ENCODE measurements around the gene BARX2. TPM values are rescaled to one million over a fixed set of nuclear protein-coding genes. Genes with fewer than 3 reads are reported as not detected.

The BARX2 gene
- total and polyA plus RNA-seq, 4 experiments from 2014 or later = not detected

- Mint-ChIP-seq H3K36me3 (no peaks in the 10 kb centered on the region), H3K4me3 (no peak overlapping the region), H3K9me3 (peaks cover 0 to 12% (median 7%) of the 10 kb centered on the region in 8 donors), H3K27me3 (peaks cover 2% of the 10 kb centered on the region in 2 donors), H3K4me1 (no peaks in the 10 kb centered on the region), H3K27ac (no peak overlapping the region)
- POLR2A ChIA-PET (ENCODE audit: partially characterized antibody) = no interaction called here
- H3K9me3 ChIP-seq (ENCODE audit: control insufficient read depth in 1 of 2, low read length in 2 of 2) = no peaks in the 10 kb centered on the region
- no peaks in the 10 kb centered on the region for H3K4me1 ChIP-seq (ENCODE audit: insufficient read depth, low read length)
- intact Hi-C loops (cut with micrococcal nuclease) = no loop called here
- CTCF ChIA-PET (ENCODE audit: partially characterized antibody) = no interaction called here
- no peak overlapping the region for H3K4me3 ChIP-seq (ENCODE audit: low read length in 2 of 2)
- no peak overlapping the region for H3K27ac ChIP-seq (ENCODE audit: low read depth, low read length)
- H3K36me3 ChIP-seq (ENCODE audit: insufficient read depth, low read length) = no peaks in the 10 kb centered on the region
- DNase-seq = no peak
- no peaks in the 10 kb centered on the region for H3K27me3 ChIP-seq (ENCODE audit: insufficient read depth, low read length)
These were observed 51.1 kb downstream of the BARX2 start for GRCh38 chr11:129426776-129427175.

- no peaks in the 10 kb centered on the region for H3K36me3 Mint-ChIP-seq
- peaks cover 2% of the 10 kb centered on the region in 2 donors for H3K27me3 Mint-ChIP-seq
- intact Hi-C loops (cut with micrococcal nuclease) = no loop called here
- H3K9me3 Mint-ChIP-seq = peaks cover 0 to 12% (median 7%) of the 10 kb centered on the region in 8 donors
- POLR2A ChIA-PET (ENCODE audit: partially characterized antibody) = no interaction called here
- no peak overlapping the region for H3K4me3 ChIP-seq (ENCODE audit: low read length in 2 of 2)
- H3K4me1 Mint-ChIP-seq = no peaks in the 10 kb centered on the region
- CTCF ChIA-PET (ENCODE audit: partially characterized antibody) = interaction anchor here (1.1 kb wide), 1 partner anchor 8 kb away, joined by 3 read pairs; no protein-coding TSS in a partner anchor
- no peak overlapping the region for H3K27ac ChIP-seq (ENCODE audit: low read depth, low read length)
- H3K4me1 ChIP-seq (ENCODE audit: insufficient read depth, low read length) = no peaks in the 10 kb centered on the region
- no peaks in the 10 kb centered on the region for H3K27me3 ChIP-seq (ENCODE audit: insufficient read depth, low read length)
- H3K27ac Mint-ChIP-seq = no peak overlapping the region
- DNase-seq = no peak
- H3K36me3 ChIP-seq (ENCODE audit: insufficient read depth, low read length) = no peaks in the 10 kb centered on the region
- no peaks in the 10 kb centered on the region for H3K9me3 ChIP-seq (ENCODE audit: control insufficient read depth in 1 of 2, low read length in 2 of 2)
- no peak overlapping the region for H3K4me3 Mint-ChIP-seq
These were observed 51.7 kb downstream of the BARX2 start for GRCh38 chr11:129427376-129427775.

GRCh38 chr11:129427816-129428406 lies 52.3 kb downstream of the BARX2 start:
- POLR2A ChIA-PET (ENCODE audit: partially characterized antibody) = no interaction called here

GRCh38 chr11:129428557-129428956 lies 52.9 kb downstream of the BARX2 start:
- H3K4me3 ChIP-seq (ENCODE audit: low read length in 2 of 2) = no peak overlapping the region
- Mint-ChIP-seq H3K4me3 (no peak overlapping the region), H3K27me3 (peaks cover 6 to 10% of the 10 kb centered on the region in 2 donors), H3K27ac (no peak overlapping the region), H3K36me3 (no peaks in the 10 kb centered on the region), H3K4me1 (no peaks in the 10 kb centered on the region), H3K9me3 (peaks cover 0 to 21% (median 7%) of the 10 kb centered on the region in 8 donors)
- intact Hi-C loops (cut with micrococcal nuclease) = no loop called here
- no peaks in the 10 kb centered on the region for H3K36me3 ChIP-seq (ENCODE audit: insufficient read depth, low read length)
- CTCF ChIA-PET (ENCODE audit: partially characterized antibody) = no interaction called here
- H3K27ac ChIP-seq (ENCODE audit: low read depth, low read length) = no peak overlapping the region
- H3K9me3 ChIP-seq (ENCODE audit: control insufficient read depth in 1 of 2, low read length in 2 of 2) = no peaks in the 10 kb centered on the region
- no peaks in the 10 kb centered on the region for H3K27me3 ChIP-seq (ENCODE audit: insufficient read depth, low read length)
- no peak for DNase-seq
- no peaks in the 10 kb centered on the region for H3K4me1 ChIP-seq (ENCODE audit: insufficient read depth, low read length)
- POLR2A ChIA-PET (ENCODE audit: partially characterized antibody) = no interaction called here

More at GRCh38 chr11:129427816-129428406, 52.3 kb downstream of the BARX2 start:
- intact Hi-C loops (cut with micrococcal nuclease) = no loop called here
- no peak overlapping the region for H3K4me3 ChIP-seq (ENCODE audit: low read length in 2 of 2)
- Mint-ChIP-seq H3K4me1 (no peaks in the 10 kb centered on the region), H3K27me3 (peaks cover 4% of the 10 kb centered on the region in 2 donors), H3K9me3 (peaks cover 0 to 16% (median 7%) of the 10 kb centered on the region in 8 donors), H3K27ac (no peak overlapping the region), H3K4me3 (no peak overlapping the region), H3K36me3 (no peaks in the 10 kb centered on the region)
- no peak for DNase-seq
- no peaks in the 10 kb centered on the region for H3K9me3 ChIP-seq (ENCODE audit: control insufficient read depth in 1 of 2, low read length in 2 of 2)
- H3K27me3 ChIP-seq (ENCODE audit: insufficient read depth, low read length) = no peaks in the 10 kb centered on the region
- H3K36me3 ChIP-seq (ENCODE audit: insufficient read depth, low read length) = no peaks in the 10 kb centered on the region
- no peak overlapping the region for H3K27ac ChIP-seq (ENCODE audit: low read depth, low read length)
- no peaks in the 10 kb centered on the region for H3K4me1 ChIP-seq (ENCODE audit: insufficient read depth, low read length)
- CTCF ChIA-PET (ENCODE audit: partially characterized antibody) = interaction anchor here (1.1 kb wide), 1 partner anchor 7 kb away, joined by 3 read pairs; no protein-coding TSS in a partner anchor

GRCh38 chr11:129434641-129435498 lies 59.2 kb downstream of the BARX2 start:
- CTCF ChIA-PET (ENCODE audit: partially characterized antibody) = interaction anchor here (1.3 kb wide), 1 partner anchor 7 kb away, joined by 3 read pairs; no protein-coding TSS in a partner anchor
- no peaks in the 10 kb centered on the region for H3K27me3 ChIP-seq (ENCODE audit: insufficient read depth, low read length)

GRCh38 chr11:129435499-129436245 lies 60.0 kb downstream of the BARX2 start:
- no peaks in the 10 kb centered on the region for H3K36me3 ChIP-seq (ENCODE audit: insufficient read depth, low read length)
- no peak for DNase-seq
- H3K27ac ChIP-seq (ENCODE audit: low read depth, low read length) = no peak overlapping the region
- H3K9me3 ChIP-seq (ENCODE audit: control insufficient read depth in 1 of 2, low read length in 2 of 2) = no peaks in the 10 kb centered on the region
- Mint-ChIP-seq H3K27me3 (peaks cover 11 to 17% of the 10 kb centered on the region in 2 donors), H3K4me1 (no peaks in the 10 kb centered on the region), H3K36me3 (no peaks in the 10 kb centered on the region), H3K4me3 (no peak overlapping the region), H3K27ac (no peak overlapping the region), H3K9me3 (peaks cover 0 to 19% (median 8%) of the 10 kb centered on the region in 8 donors)
- H3K4me3 ChIP-seq (ENCODE audit: low read length in 2 of 2) = no peak overlapping the region
- H3K4me1 ChIP-seq (ENCODE audit: insufficient read depth, low read length) = no peaks in the 10 kb centered on the region
- intact Hi-C loops (cut with micrococcal nuclease) = no loop called here
- H3K27me3 ChIP-seq (ENCODE audit: insufficient read depth, low read length) = no peaks in the 10 kb centered on the region
- ChIA-PET CTCF (ENCODE audit: partially characterized antibody) (interaction anchor here (1.3 kb wide), 1 partner anchor 8 kb away, joined by 3 read pairs; no protein-coding TSS in a partner anchor), POLR2A (ENCODE audit: partially characterized antibody) (no interaction called here)

More at GRCh38 chr11:129434641-129435498, 59.2 kb downstream of the BARX2 start:
- H3K27ac Mint-ChIP-seq = no peak overlapping the region
- no peaks in the 10 kb centered on the region for H3K36me3 Mint-ChIP-seq
- POLR2A ChIA-PET (ENCODE audit: partially characterized antibody) = no interaction called here
- intact Hi-C loops (cut with micrococcal nuclease) = no loop called here
- DNase-seq = no peak
- H3K4me1 Mint-ChIP-seq = no peaks in the 10 kb centered on the region
- Histone ChIP-seq H3K4me1 (ENCODE audit: insufficient read depth, low read length) (no peaks in the 10 kb centered on the region), H3K36me3 (ENCODE audit: insufficient read depth, low read length) (no peaks in the 10 kb centered on the region), H3K4me3 (ENCODE audit: low read length in 2 of 2) (no peak overlapping the region), H3K27ac (ENCODE audit: low read depth, low read length) (no peak overlapping the region), H3K9me3 (ENCODE audit: control insufficient read depth in 1 of 2, low read length in 2 of 2) (no peaks in the 10 kb centered on the region)
- no peak overlapping the region for H3K4me3 Mint-ChIP-seq
- H3K27me3 Mint-ChIP-seq = peaks cover 9 to 16% of the 10 kb centered on the region in 2 donors
- peaks cover 0 to 21% (median 8%) of the 10 kb centered on the region in 8 donors for H3K9me3 Mint-ChIP-seq

GRCh38 chr11:129436573-129436972 lies 60.9 kb downstream of the BARX2 start:
- Histone ChIP-seq H3K36me3 (ENCODE audit: insufficient read depth, low read length) (no peaks in the 10 kb centered on the region), H3K4me3 (ENCODE audit: low read length in 2 of 2) (no peak overlapping the region), H3K27ac (ENCODE audit: low read depth, low read length) (no peak overlapping the region), H3K9me3 (ENCODE audit: control insufficient read depth in 1 of 2, low read length in 2 of 2) (no peaks in the 10 kb centered on the region), H3K4me1 (ENCODE audit: insufficient read depth, low read length) (no peaks in the 10 kb centered on the region), H3K27me3 (ENCODE audit: insufficient read depth, low read length) (no peaks in the 10 kb centered on the region)
- intact Hi-C loops (cut with micrococcal nuclease) = no loop called here
- Mint-ChIP-seq H3K27me3 (peaks cover 11 to 16% of the 10 kb centered on the region in 2 donors), H3K36me3 (no peaks in the 10 kb centered on the region), H3K4me1 (no peaks in the 10 kb centered on the region), H3K9me3 (peaks cover 0 to 12% (median 4%) of the 10 kb centered on the region in 8 donors), H3K4me3 (peak overlapping the region in 1 of 8 donors; percentile 31), H3K27ac (no peak overlapping the region)
- DNase-seq = no peak
- ChIA-PET POLR2A (ENCODE audit: partially characterized antibody) (no interaction called here), CTCF (ENCODE audit: partially characterized antibody) (no interaction called here)
